Measurements from ENCODE around the gene CCDC85A. TPM values are rescaled to one million over a fixed set of nuclear protein-coding genes. Genes with fewer than 3 reads are reported as not detected.

Gene CCDC85A
- total and polyA plus RNA-seq, 2 of the 4 experiments (the other 2 are of a cell fraction), result 1.1 to 2.2 TPM

DNA sequence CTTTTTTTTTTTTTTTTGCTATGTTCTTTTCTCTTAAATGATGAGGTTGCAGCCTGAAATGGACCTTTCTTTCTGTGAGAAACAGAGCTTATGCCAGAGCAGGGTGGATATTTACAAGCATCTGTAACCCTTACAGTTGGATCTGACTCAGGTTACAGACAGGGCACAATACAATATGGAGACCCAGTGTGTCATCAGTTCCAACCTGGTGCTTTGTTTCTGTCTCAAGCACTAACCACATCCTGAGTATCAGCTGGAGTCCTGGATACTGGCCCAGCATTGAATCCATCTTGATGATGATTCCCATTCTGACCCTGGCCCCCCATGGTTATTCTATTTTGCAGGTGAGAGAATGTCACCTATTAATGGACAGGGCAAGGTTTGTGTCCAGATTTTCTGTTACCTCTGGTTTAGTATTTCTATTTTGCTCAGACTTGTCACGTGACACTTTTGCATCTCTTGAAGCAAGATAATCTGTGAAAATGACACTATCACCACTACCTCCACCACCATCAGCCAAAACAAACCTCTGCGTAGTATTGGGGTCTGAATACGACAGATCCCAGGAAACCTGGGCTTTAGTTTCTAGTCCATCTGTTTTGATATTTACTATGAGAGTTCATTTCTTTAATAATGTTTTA lies 174.0 kb downstream of the CCDC85A start:
- ATAC-seq (ENCODE audit: low read depth), result no peak
- no TSS peak for BruUV-seq (replicated peaks)

More for the DNA sequence above, 174.0 kb downstream of the CCDC85A start:
- TF ChIP-seq MAFK (IDR thresholded peaks at IDR 0.05; ENCODE audit: low read depth, low read length) (no peak), FOS (IDR thresholded peaks at IDR 0.05; ENCODE audit: low read depth, low read length) (no peak), POLR2A (IDR thresholded peaks at IDR 0.05; ENCODE audit: low read depth, low read length) (no peak), RCOR1 (IDR thresholded peaks at IDR 0.05; ENCODE audit: insufficient replicate concordance, low read length) (no peak), CEBPB (IDR thresholded peaks at IDR 0.05; ENCODE audit: low read depth, low read length) (no peak), RFX5 (IDR thresholded peaks at IDR 0.05; ENCODE audit: low read depth, low read length) (no peak), BHLHE40 (IDR thresholded peaks at IDR 0.05; ENCODE audit: low read depth, low read length) (no peak)
- H3K4me3 ChIP-seq (ENCODE audit: insufficient read depth, low read depth, low read length), result no peak overlapping the region
- dilution Hi-C loops (cut with HindIII; ENCODE audit: low sequenced_read_pairs, unreplicated experiment), result no loop called here
- no peaks in the 10 kb centered on the region for H3K36me3 ChIP-seq (ENCODE audit: control insufficient read depth, insufficient read depth, low read length)
- H2AFZ ChIP-seq (replicated peaks; ENCODE audit: low read length, poor library complexity), result no peak overlapping the region
- DNase-seq, result peak; percentile 4
- no peak overlapping the region for H3K18ac ChIP-seq (ENCODE audit: low read depth, low read length)
- no peaks in the 10 kb centered on the region for H3K79me1 ChIP-seq (ENCODE audit: low read depth in 1 of 2, low read length in 2 of 2)
- no peak overlapping the region for H4K5ac ChIP-seq (ENCODE audit: low read depth, low read length)
- H3K4ac ChIP-seq (ENCODE audit: low read depth, low read length), result no peak overlapping the region
- H3K27ac ChIP-seq (ENCODE audit: insufficient read depth, low read length), result no peak overlapping the region
- no peak overlapping the region for H2BK20ac ChIP-seq (ENCODE audit: low read depth, low read length)
- H2BK120ac ChIP-seq (ENCODE audit: low read depth, low read length), result no peak overlapping the region
- intact Hi-C loops (cut with micrococcal nuclease), result no loop called here
- CTCF ChIA-PET, result no interaction called here
- peaks cover 10% of the 10 kb centered on the region for H3K9me3 ChIP-seq (ENCODE audit: control insufficient read depth, insufficient read depth, low read length)
- H3K14ac ChIP-seq (replicated peaks; ENCODE audit: low read depth, low read length), result no peak overlapping the region
- H2AK9ac ChIP-seq (replicated peaks; ENCODE audit: low read depth, low read length, poor library complexity), result no peak overlapping the region
- WGBS, 2 experiments (ENCODE audit: extremely low coverage in 2 of 2, insufficient read length in 1 of 2), result no CpG with 5 or more reads among the region's 3 CpGs
- H2BK5ac ChIP-seq (ENCODE audit: low read depth, low read length, poor library complexity, severe bottlenecking), result no peak overlapping the region
- no peak overlapping the region for H3K4me2 ChIP-seq (ENCODE audit: low read depth, low read length)
- H3K23ac ChIP-seq (ENCODE audit: low read depth, low read length), result no peak overlapping the region
- POLR2A ChIA-PET (ENCODE audit: unreplicated experiment), result no interaction called here
- H3K27me3 ChIP-seq (ENCODE audit: control insufficient read depth, insufficient read depth, low read length), result no peaks in the 10 kb centered on the region
- H2BK15ac ChIP-seq (ENCODE audit: low read depth, low read length), result no peak overlapping the region
- no peaks in the 10 kb centered on the region for H3K4me1 ChIP-seq (ENCODE audit: control insufficient read depth, insufficient read depth, low read length)
- no peak overlapping the region for H4K91ac ChIP-seq (ENCODE audit: insufficient read depth, low read depth, low read length)
- in situ Hi-C loops (cut with MboI; ENCODE audit: low sequenced_read_pairs), result no loop called here
- no peaks in the 10 kb centered on the region for H4K20me1 ChIP-seq (ENCODE audit: insufficient read depth, low read length)
- H3K56ac ChIP-seq (ENCODE audit: extremely low read depth, insufficient read depth, low read length), result no peak overlapping the region
- H4K8ac ChIP-seq (ENCODE audit: low read depth in 2 of 2, low read length in 2 of 2), result no peak overlapping the region
- no peak overlapping the region for H2AK5ac ChIP-seq (ENCODE audit: low read depth, low read length)
- H3K9me1 ChIP-seq (ENCODE audit: insufficient read depth, low read length), result no peaks in the 10 kb centered on the region
- no peak overlapping the region for H3K9ac ChIP-seq (ENCODE audit: low read depth, low read length)

Data from IMR-90 (cell line).